Retinal pigment epithelial cell (primary cell): ENCODE measurements around the gene POU4F3.

Source experiments
- DNase-seq: peaks from one replicate; pipeline ENCODE4 v3.0.0-alpha.2; 2010; ENCODE audit warnings: low read depth
- H3K4me3 ChIP-seq: 2 replicates; pipeline ENCODE4 v1.5.1; 2011; ENCODE audit warnings: mild to moderate bottlenecking, low read length, control low read depth, moderate library complexity
- CTCF ChIP-seq: conservative IDR thresholded peaks from 2 replicates; pipeline ENCODE4 v1.5.1; 2011; ENCODE audit warnings: low read depth, low read length, control low read depth, inconsistent platforms

The POU4F3 gene

GRCh38 chr5:146339715-146340259, 1.1 kb downstream of the POU4F3 start:
- no peak for DNase-seq
- no peak for TF ChIP-seq CTCF
- no peak overlapping the region for H3K4me3 ChIP-seq

- peak; percentile 7 for DNase-seq
- TF ChIP-seq CTCF = no peak
- no peak overlapping the region for H3K4me3 ChIP-seq
These were observed 1.8 kb downstream of the POU4F3 start for GRCh38 chr5:146340260-146341081.

- no peak overlapping the region for H3K4me3 ChIP-seq
- no peak for TF ChIP-seq CTCF
- no peak for DNase-seq
These were observed 3.2 kb downstream of the POU4F3 start for GRCh38 chr5:146341854-146342253.

GRCh38 chr5:146342519-146342881, 3.9 kb downstream of the POU4F3 start:
- no peak for DNase-seq
- TF ChIP-seq CTCF = no peak
- H3K4me3 ChIP-seq = no peak overlapping the region

- no peak for DNase-seq
- no peak for TF ChIP-seq CTCF
- H3K4me3 ChIP-seq = no peak overlapping the region
These were observed 4.5 kb downstream of the POU4F3 start for GRCh38 chr5:146342882-146343865.

GRCh38 chr5:146344155-146345118, 5.8 kb downstream of the POU4F3 start:
- TF ChIP-seq CTCF = no peak
- DNase-seq = no peak
- H3K4me3 ChIP-seq = peak overlapping the region; percentile 7
